Immature natural killer cell (primary cell): Measurements from ENCODE around the gene REXO1. TPM values are rescaled to one million over a fixed set of nuclear protein-coding genes. Genes with fewer than 3 reads are reported as not detected.

Source experiments
- DNase-seq, 3 donors: peaks; one replicate each; pipeline ENCODE4 v3.0.0; 2022; ENCODE audit warnings: mixed read lengths in 1 of 3
- H3K27ac Mint-ChIP-seq, 6 donors: one replicate each; pipeline ENCODE4 v1.8.0; 2020; ENCODE audit warnings: mixed read lengths in 6 of 6, mild to moderate bottlenecking in 5 of 6, inconsistent platforms in 4 of 6, moderate library complexity in 3 of 6
- H3K27me3 Mint-ChIP-seq, 3 donors: one replicate each; pipeline ENCODE4 v1.8.0; 2020 to 2021; ENCODE audit warnings: low read depth in 3 of 3, mild to moderate bottlenecking in 3 of 3, mixed read lengths in 3 of 3, moderate library complexity in 3 of 3, inconsistent platforms in 1 of 3
- H3K36me3 Mint-ChIP-seq, 3 donors: one replicate each; pipeline ENCODE4 v1.8.0; 2020; ENCODE audit warnings: mixed read lengths in 3 of 3, inconsistent platforms in 2 of 3, mild to moderate bottlenecking in 2 of 3
- H3K4me1 Mint-ChIP-seq, 2 donors: one replicate each; pipeline ENCODE4 v1.8.0; 2020; ENCODE audit warnings: inconsistent platforms in 2 of 2, mild to moderate bottlenecking in 2 of 2, mixed read lengths in 2 of 2, moderate library complexity in 1 of 2
- H3K4me3 Mint-ChIP-seq, 5 donors: one replicate each; pipeline ENCODE4 v1.8.0; 2020; ENCODE audit warnings: mild to moderate bottlenecking in 5 of 5, mixed read lengths in 5 of 5, inconsistent platforms in 3 of 5, moderate library complexity in 3 of 5
- H3K9me3 Mint-ChIP-seq, 6 donors: one replicate each; pipeline ENCODE4 v1.8.0; 2020; ENCODE audit warnings: mild to moderate bottlenecking in 6 of 6, mixed read lengths in 6 of 6, inconsistent platforms in 4 of 6, moderate library complexity in 3 of 6
- polyA plus RNA-seq, 3 donors: library from polyadenylated mRNA; unstranded; fragments of 300-500 nt; fragmentation: Illumina TruSeq; gene quantifications; one replicate each; pipeline ENCODE4 v1.2.3, GENCODE V29; 2021

REXO1 gene
- polyA plus RNA-seq, 3 donors from 2014 or later = 0.63 to 13.0 (median 4.5) TPM

DNA sequence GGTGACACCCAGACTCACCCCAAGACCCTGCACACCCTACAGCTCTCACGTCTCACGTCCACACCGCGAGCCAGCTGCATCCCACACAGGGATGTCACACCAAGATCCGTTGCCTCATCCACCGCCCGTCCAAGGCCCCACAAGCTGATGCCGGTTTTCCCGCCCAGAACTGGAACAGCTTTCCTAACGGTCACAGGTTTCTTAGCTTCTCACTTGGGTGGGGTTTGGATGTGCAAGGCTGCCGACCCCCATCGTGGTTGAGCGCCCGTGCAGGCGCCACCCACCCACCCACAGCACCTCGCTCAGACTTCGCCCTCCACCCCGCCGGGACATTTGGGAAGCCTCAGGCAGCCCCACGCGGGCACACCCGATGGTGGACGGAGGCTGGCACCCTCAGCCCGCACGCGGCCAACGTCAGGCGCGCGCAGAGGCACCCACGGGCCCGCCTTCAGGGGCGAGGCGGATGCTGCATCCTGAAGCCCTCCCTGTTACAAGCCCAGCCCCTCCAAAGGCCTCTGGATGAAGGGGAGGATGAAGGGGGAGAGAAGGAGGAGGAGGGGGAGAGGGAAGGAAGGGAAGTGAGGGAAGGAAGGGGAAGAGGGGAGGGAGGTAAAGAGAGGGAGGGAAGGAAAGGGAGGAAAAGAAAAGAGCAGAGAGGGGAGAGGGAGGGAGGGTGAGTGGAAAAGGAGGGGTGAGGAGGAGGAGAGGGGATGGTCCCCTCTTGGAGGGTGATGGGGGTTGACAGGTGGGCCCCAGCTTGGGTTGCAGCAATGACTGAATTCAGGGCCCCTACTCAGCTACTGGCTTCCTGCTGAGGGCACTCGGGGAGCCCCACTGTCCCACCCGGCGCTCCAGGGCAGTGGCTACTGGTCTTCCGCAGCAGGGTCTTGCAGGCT, 82.1 kb downstream of the REXO1 start:
- Mint-ChIP-seq H3K27me3 (peaks cover 21 to 28% (median 23%) of the 10 kb centered on the region in 3 donors), H3K4me1 (no peaks in the 10 kb centered on the region), H3K9me3 (peaks cover 1 to 11% (median 6%) of the 10 kb centered on the region in 6 donors), H3K27ac (no peak overlapping the region), H3K36me3 (peaks cover 0 to 5% (median 0%) of the 10 kb centered on the region in 3 donors), H3K4me3 (no peak overlapping the region)
- DNase-seq = no peak

Other genes starting within 250 kb of the REXO1 start
- gene UQCR11, start 243.0 kb downstream of the REXO1 start, polyA plus RNA-seq = 1,000 to 10,000 TPM in 1 of 3 donors, 100 to 1,000 TPM in 2; 572 to 1,041 (median 633) TPM
- 1 to 10 TPM; 1.9 to 6.3 (median 6.0) TPM for gene TCF3, start 195.9 kb downstream of the REXO1 start, polyA plus RNA-seq
- gene ONECUT3, start 95.0 kb downstream of the REXO1 start, polyA plus RNA-seq = not detected
- 1 to 10 TPM; 1.7 to 3.3 (median 3.1) TPM for gene ATP8B3, start 36.2 kb downstream of the REXO1 start, polyA plus RNA-seq
- gene KLF16, start 15.1 kb upstream of the REXO1 start, polyA plus RNA-seq = under 1 TPM; 0.12 to 0.55 (median 0.49) TPM
- 100 to 1,000 TPM; 652 to 783 (median 741) TPM for gene ABHD17A, start 37.0 kb upstream of the REXO1 start, polyA plus RNA-seq
- gene ADAT3, start 56.9 kb upstream of the REXO1 start, polyA plus RNA-seq = 10 to 100 TPM in 1 of 3 donors, 1 to 10 TPM in 2; 2.1 to 10.0 (median 4.3) TPM
- 10 to 100 TPM in 2 of 3 donors, 1 to 10 TPM in 1; 7.6 to 31.9 (median 22.6) TPM for gene SCAMP4, start 56.9 kb upstream of the REXO1 start, polyA plus RNA-seq
- 10 to 100 TPM; 18.0 to 35.4 (median 21.8) TPM for gene CSNK1G2, start 92.7 kb upstream of the REXO1 start, polyA plus RNA-seq
- 1 to 10 TPM; 2.6 to 4.4 (median 3.6) TPM for gene BTBD2, start 167.2 kb upstream of the REXO1 start, polyA plus RNA-seq
- gene MKNK2, start 202.8 kb upstream of the REXO1 start, polyA plus RNA-seq = 10 to 100 TPM; 22.7 to 39.2 (median 23.9) TPM
- gene MOB3A, start 247.8 kb upstream of the REXO1 start, polyA plus RNA-seq = 100 to 1,000 TPM in 1 of 3 donors, 10 to 100 TPM in 2; 39.4 to 160 (median 42.2) TPM
- under 1 TPM in 1 of 3 donors, not detected in 2; 0.42 TPM for gene IZUMO4, start 248.4 kb upstream of the REXO1 start, polyA plus RNA-seq